Measurements from ENCODE around the gene LCLAT1.

GRCh38 chr2:30664761-30665358 is 217.8 kb downstream of the LCLAT1 start:
- TF ChIP-seq, protein P1, sequence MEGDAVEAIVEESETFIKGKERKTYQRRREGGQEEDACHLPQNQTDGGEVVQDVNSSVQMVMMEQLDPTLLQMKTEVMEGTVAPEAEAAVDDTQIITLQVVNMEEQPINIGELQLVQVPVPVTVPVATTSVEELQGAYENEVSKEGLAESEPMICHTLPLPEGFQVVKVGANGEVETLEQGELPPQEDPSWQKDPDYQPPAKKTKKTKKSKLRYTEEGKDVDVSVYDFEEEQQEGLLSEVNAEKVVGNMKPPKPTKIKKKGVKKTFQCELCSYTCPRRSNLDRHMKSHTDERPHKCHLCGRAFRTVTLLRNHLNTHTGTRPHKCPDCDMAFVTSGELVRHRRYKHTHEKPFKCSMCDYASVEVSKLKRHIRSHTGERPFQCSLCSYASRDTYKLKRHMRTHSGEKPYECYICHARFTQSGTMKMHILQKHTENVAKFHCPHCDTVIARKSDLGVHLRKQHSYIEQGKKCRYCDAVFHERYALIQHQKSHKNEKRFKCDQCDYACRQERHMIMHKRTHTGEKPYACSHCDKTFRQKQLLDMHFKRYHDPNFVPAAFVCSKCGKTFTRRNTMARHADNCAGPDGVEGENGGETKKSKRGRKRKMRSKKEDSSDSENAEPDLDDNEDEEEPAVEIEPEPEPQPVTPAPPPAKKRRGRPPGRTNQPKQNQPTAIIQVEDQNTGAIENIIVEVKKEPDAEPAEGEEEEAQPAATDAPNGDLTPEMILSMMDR (IDR thresholded peaks at IDR 0.05), result no peak
- TF ChIP-seq, protein P2, sequence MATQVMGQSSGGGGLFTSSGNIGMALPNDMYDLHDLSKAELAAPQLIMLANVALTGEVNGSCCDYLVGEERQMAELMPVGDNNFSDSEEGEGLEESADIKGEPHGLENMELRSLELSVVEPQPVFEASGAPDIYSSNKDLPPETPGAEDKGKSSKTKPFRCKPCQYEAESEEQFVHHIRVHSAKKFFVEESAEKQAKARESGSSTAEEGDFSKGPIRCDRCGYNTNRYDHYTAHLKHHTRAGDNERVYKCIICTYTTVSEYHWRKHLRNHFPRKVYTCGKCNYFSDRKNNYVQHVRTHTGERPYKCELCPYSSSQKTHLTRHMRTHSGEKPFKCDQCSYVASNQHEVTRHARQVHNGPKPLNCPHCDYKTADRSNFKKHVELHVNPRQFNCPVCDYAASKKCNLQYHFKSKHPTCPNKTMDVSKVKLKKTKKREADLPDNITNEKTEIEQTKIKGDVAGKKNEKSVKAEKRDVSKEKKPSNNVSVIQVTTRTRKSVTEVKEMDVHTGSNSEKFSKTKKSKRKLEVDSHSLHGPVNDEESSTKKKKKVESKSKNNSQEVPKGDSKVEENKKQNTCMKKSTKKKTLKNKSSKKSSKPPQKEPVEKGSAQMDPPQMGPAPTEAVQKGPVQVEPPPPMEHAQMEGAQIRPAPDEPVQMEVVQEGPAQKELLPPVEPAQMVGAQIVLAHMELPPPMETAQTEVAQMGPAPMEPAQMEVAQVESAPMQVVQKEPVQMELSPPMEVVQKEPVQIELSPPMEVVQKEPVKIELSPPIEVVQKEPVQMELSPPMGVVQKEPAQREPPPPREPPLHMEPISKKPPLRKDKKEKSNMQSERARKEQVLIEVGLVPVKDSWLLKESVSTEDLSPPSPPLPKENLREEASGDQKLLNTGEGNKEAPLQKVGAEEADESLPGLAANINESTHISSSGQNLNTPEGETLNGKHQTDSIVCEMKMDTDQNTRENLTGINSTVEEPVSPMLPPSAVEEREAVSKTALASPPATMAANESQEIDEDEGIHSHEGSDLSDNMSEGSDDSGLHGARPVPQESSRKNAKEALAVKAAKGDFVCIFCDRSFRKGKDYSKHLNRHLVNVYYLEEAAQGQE (IDR thresholded peaks at IDR 0.05; ENCODE audit: insufficient read depth in 1 of 2, low read depth in 2 of 2, low read length in 1 of 2), result no peak
- TF ChIP-seq POLR2AphosphoS5 (IDR thresholded peaks at IDR 0.05; ENCODE audit: low read depth, low read length), result no peak
- no peak for TF ChIP-seq SIN3A (IDR thresholded peaks at IDR 0.05; ENCODE audit: borderline replicate concordance, insufficient read depth, low read depth, low read length)
- no peak for TF ChIP-seq TCF7L2 (IDR thresholded peaks at IDR 0.05; ENCODE audit: low read depth, low read length)
